Mesodermal cell (in vitro differentiated cells): ENCODE measurements around the gene KANK4.

ENCODE experiments used
- H3K27ac ChIP-seq: 2 replicates; pipeline ENCODE4 v1.7.0; 2013; ENCODE audit warnings: mild to moderate bottlenecking, low read depth, low read length, moderate library complexity; ENCODE audit not compliant: severe bottlenecking
- H3K36me3 ChIP-seq: 2 replicates; pipeline ENCODE4 v1.7.1; 2013; ENCODE audit warnings: mild to moderate bottlenecking, low read length, moderate library complexity; ENCODE audit not compliant: control insufficient read depth, insufficient read depth
- H3K4me1 ChIP-seq: one replicate; pipeline ENCODE4 v1.7.1; 2013; ENCODE audit warnings: mild to moderate bottlenecking, low read length; ENCODE audit not compliant: insufficient read depth, control insufficient read depth, poor library complexity, severe bottlenecking
- H3K4me3 ChIP-seq: 2 replicates; pipeline ENCODE4 v1.7.0; 2013; ENCODE audit warnings: low read length, control low read depth, mild to moderate bottlenecking; ENCODE audit not compliant: insufficient read depth, poor library complexity, severe bottlenecking; ENCODE audit errors: extremely low read depth
- H3K9me3 ChIP-seq: 2 replicates; pipeline ENCODE4 v1.7.1; 2013; ENCODE audit warnings: mild to moderate bottlenecking, low read length, moderate library complexity; ENCODE audit not compliant: control insufficient read depth
- WGBS, 2 experiments: methylation state at CpG; one replicate each; pipeline ENCODE4 v1.1.5; 2013; ENCODE audit warnings: missing lambda C conversion rate in 2 of 2; ENCODE audit not compliant: insufficient coverage in 2 of 2; 5-methylcytosine and 5-hydroxymethylcytosine counted together

KANK4 gene

DNA sequence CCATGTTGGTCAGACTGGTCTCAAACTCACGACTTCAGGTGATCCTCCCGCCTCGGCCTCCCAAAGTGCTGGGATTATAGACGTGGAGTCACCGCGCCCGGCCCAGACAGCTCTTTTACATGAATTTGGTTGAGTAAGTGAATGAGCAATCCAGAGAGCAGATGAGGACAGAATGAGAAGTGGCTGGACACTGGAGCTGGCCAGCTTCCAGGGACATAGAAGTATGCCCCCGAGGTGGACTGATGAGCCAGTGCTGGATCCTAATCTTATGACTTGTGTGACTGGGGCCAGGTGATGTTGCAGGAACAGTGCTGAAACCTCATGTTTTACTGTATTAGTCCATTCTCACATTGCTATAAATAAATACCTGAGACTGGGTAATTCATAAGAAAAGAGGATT is 35.9 kb upstream of the KANK4 start:
- H3K4me1 ChIP-seq = no peaks in the 10 kb centered on the region
- 100% methylated on average over 1 to 8 of the region's 8 CpGs for WGBS, 2 experiments
- H3K9me3 ChIP-seq = no peaks in the 10 kb centered on the region
- no peaks in the 10 kb centered on the region for H3K36me3 ChIP-seq
- no peak overlapping the region for H3K4me3 ChIP-seq
- H3K27ac ChIP-seq = no peak overlapping the region

DNA sequence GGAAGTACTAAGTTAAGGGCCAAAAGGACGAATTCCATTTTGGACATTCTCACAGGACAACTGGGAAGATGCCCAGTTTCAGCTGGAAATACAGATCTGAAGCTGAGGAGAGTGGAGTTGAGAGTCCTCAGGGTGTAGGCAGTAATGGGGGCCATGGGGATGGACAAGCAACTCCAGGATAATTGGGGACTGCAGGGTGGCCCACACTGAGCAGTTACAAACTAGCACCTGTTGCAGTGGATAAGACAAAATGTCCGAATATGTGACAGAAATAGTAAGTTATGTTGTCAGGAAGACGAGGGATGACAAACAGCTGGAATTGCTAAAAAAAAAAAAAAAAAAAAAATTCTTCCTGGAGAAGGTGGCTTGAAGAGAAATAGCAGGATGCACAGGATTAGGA is 34.6 kb upstream of the KANK4 start:
- Histone ChIP-seq H3K9me3 (no peaks in the 10 kb centered on the region), H3K4me3 (no peak overlapping the region), H3K36me3 (no peaks in the 10 kb centered on the region), H3K4me1 (no peaks in the 10 kb centered on the region), H3K27ac (no peak overlapping the region)
- 94% methylated on average over 2 to 3 of the region's 3 CpGs for WGBS, 2 experiments

- Histone ChIP-seq H3K9me3 (no peaks in the 10 kb centered on the region), H3K36me3 (no peaks in the 10 kb centered on the region), H3K27ac (no peak overlapping the region), H3K4me1 (no peaks in the 10 kb centered on the region), H3K4me3 (no peak overlapping the region)
- 67 to 83% methylated on average over 3 to 4 of the region's 4 CpGs for WGBS, 2 experiments
These were observed 33.2 kb upstream of the KANK4 start for GRCh38 chr1:62352387-62352786.

DNA sequence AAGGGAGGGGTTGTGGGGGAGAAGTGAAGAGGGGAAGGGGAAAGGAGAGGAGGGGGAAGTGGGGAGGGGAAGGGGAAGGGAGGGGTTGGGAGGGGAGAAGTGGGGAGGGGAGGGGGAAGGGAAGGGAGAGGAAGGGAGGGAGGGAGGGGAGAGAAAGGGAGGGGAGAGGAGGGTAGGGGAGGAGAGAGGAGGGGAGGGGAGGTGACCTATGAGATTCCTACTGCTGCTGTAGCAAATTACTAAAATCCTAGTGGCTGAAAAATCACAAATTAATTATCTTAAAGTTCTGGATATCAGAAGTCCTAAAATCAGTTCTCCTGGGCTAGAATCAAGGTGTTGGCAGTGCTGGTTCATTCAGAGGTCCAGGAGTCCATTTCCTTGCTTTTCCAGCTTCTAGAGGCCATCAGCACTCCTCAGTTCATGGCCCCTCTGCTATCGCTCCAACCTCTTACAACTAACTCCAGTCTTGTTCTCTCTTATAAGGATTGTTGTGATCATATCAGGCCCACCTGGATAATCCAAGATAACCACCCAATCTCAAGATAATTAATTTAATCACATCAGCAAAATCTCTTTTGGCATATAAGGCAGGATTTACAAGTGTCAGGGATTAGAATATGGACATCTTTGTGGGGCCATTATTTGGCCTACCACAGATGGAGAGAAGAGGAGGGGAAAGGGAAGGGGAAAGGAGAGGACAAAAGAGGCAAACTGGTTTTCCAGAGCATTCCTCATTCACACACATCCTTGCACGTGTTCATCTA is 30.4 kb upstream of the KANK4 start:
- no CpG with 5 or more reads among the region's 2 CpGs for WGBS, 2 experiments
- H3K4me1 ChIP-seq = no peaks in the 10 kb centered on the region
- H3K9me3 ChIP-seq = no peaks in the 10 kb centered on the region
- no peak overlapping the region for H3K4me3 ChIP-seq
- no peak overlapping the region for H3K27ac ChIP-seq
- H3K36me3 ChIP-seq = no peaks in the 10 kb centered on the region

DNA sequence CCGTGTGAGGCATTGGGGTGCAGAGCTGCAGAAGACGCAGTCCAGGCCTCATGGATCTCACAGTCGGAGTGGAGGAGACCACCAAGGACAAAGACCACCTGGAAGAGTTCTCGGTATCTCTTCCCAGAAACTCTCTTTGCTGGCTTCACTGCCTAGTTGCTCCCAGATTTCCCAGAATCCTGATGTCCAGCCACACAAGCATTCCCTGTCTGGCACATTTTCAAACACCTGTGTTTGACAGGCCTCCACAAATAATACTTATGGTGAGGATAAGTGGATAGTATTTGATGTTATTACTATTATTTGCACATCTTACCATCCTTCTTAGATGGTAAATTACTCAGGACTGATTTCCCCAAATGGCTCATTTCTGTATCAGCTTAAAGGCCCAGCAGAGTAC is 27.7 kb upstream of the KANK4 start:
- Histone ChIP-seq H3K4me1 (no peaks in the 10 kb centered on the region), H3K9me3 (no peaks in the 10 kb centered on the region), H3K27ac (no peak overlapping the region), H3K4me3 (no peak overlapping the region), H3K36me3 (no peaks in the 10 kb centered on the region)
- 93 to 95% methylated on average over 3 to 4 of the region's 4 CpGs for WGBS, 2 experiments

DNA sequence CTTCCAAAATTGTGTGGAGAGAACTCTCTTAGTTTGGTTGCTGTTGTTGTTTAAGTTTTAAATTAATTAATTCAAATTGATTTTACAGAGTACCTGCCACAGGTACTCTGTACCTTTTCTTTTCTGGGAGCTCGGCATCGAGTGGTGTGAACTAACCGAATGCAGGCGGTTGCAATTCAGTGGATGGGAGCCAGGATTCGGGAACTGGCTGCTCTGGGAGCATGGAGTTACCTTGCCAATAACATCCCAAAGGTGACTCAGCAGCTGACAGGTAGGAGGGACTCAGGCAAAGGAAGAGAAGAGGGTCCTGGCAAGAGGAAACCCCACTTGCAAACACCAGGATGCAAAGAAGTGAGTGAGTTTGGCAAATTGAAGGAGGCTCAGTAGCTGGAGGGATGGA is 24.7 kb upstream of the KANK4 start:
- Histone ChIP-seq H3K4me1 (no peaks in the 10 kb centered on the region), H3K27ac (no peak overlapping the region), H3K4me3 (no peak overlapping the region), H3K36me3 (no peaks in the 10 kb centered on the region), H3K9me3 (no peaks in the 10 kb centered on the region)
- WGBS, 2 experiments = 98% methylated on average over 5 of the region's 5 CpGs; no CpG with 5 or more reads in 1 of the 2 experiments

GRCh38 chr1:62342270-62342669 is 23.0 kb upstream of the KANK4 start:
- H3K27ac ChIP-seq = no peak overlapping the region
- H3K4me3 ChIP-seq = no peak overlapping the region
- H3K4me1 ChIP-seq = peaks cover 7% of the 10 kb centered on the region
- H3K36me3 ChIP-seq = no peaks in the 10 kb centered on the region
- H3K9me3 ChIP-seq = no peaks in the 10 kb centered on the region
- 94 to 100% methylated on average over 1 of the region's 3 CpGs for WGBS, 2 experiments

DNA sequence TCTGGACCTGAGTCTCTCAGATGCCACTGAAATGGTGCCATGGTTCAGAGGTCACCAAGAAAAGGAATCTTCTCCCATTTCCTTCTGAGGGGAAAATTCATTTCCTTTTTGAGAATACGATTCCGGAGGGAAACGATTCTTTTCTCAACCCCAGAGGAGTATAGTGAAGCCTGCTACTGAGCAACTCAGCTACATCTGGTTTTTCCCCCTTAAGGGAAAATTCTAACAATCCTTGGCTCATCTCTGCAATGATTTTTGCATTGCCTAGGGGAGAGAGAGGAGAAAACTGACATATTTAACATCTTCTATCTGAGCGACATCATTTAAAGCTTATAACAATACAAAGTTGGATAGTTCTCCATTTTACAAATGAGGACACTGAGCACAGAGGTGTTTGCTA is 22.4 kb upstream of the KANK4 start:
- WGBS, 2 experiments = 93% methylated on average over 3 of the region's 4 CpGs; no CpG with 5 or more reads in 1 of the 2 experiments
- no peak overlapping the region for H3K4me3 ChIP-seq
- H3K27ac ChIP-seq = no peak overlapping the region
- H3K9me3 ChIP-seq = no peaks in the 10 kb centered on the region
- no peaks in the 10 kb centered on the region for H3K36me3 ChIP-seq
- H3K4me1 ChIP-seq = peaks cover 12% of the 10 kb centered on the region

DNA sequence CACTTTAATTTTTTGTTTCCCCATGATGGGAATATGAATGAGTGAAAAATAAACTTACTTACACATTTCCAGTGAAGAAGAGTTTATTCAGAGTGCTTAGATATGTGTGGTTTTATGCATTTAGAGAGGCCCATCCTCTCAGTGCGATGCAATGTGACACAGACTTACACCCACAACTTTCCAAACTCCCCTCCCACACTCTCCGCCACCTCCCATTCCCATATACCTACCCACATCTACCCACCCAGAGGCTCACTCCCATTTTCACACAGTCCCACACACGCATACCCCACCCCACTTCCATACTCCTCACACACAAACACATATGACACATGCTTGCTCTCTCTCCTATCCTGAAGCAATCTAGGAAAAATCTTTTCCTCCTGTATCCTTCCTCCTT is 21.9 kb upstream of the KANK4 start:
- no peak overlapping the region for H3K27ac ChIP-seq
- no peak overlapping the region for H3K4me3 ChIP-seq
- H3K36me3 ChIP-seq = no peaks in the 10 kb centered on the region
- H3K4me1 ChIP-seq = peaks cover 12% of the 10 kb centered on the region
- 93 to 100% methylated on average over 2 of the region's 3 CpGs for WGBS, 2 experiments
- H3K9me3 ChIP-seq = no peaks in the 10 kb centered on the region

DNA sequence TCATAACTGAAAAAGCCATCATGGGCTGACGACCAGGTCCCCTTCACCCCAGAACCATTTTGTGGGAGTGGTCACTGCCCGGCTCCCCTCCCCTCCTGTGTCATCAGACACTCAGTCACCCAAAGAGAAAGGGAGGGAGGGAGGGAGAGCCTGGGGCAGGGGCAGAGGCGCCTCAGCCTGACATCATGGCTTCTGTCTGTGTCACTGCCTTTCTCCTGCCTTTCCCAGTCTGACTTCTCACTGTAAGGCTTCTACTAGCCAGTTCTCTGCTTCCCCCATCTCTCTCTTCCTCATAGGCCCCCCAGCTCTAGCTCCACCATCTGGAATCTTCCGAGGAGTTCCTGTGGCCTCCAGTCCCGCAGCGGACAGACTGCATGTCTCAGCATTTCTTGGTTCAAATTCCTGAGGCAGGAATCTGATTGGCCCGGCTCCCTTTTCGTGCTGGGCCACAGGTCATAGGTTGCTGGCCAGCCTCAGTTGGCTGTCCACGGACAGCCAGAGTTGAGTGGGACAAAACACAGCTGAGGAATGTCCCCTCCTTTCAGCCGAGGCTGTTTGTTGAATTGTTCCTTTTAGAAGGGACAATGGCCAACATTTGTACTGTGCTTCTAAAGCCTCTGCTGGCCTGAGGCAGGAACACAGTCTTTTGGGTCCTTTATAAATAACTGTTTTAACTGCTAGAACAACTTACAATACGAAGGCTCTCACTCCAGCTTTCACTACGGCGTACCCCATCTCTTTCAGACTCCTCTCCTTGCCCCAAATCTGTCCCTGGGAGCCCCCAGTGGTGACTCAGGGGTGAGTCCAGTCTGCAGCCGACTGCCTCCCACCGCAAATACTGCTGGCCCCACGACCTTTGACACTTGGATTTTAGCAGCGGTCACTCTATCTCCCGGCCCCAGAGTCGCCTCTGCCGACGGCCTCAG is 18.7 kb upstream of the KANK4 start:
- H3K4me1 ChIP-seq = peaks cover 12% of the 10 kb centered on the region
- peak overlapping the region; percentile 64 for H3K27ac ChIP-seq
- no peaks in the 10 kb centered on the region for H3K9me3 ChIP-seq
- WGBS, 2 experiments = 65 to 71% methylated on average over 18 to 19 of the region's 21 CpGs
- H3K4me3 ChIP-seq = no peak overlapping the region
- H3K36me3 ChIP-seq = no peaks in the 10 kb centered on the region
